ENCODE measurements around the gene VAPA.

- TF ChIP-seq POLR2A (IDR thresholded peaks at IDR 0.05) (no peak), CTCF (IDR thresholded peaks at IDR 0.05 in 8 of 11, conservative IDR thresholded peaks at IDR 0.05 in 3 of 11) (no peak), POLR2AphosphoS5 (IDR thresholded peaks at IDR 0.05) (no peak)
These were observed 35.7 kb upstream of the VAPA start for GRCh38 chr18:9878095-9878494.

All from spleen (tissue), 7 donors.